AG04450 (cell line): ENCODE results near the gene ZMYND11. TPM values are rescaled to one million over a fixed set of nuclear protein-coding genes. Genes with fewer than 3 reads are reported as not detected.

Source experiments
- CTCF ChIA-PET: fragments of 300-600, 350-600 bp; formaldehyde crosslinking; extraction: SDS; loops from one replicate; lab custom pipeline; 2022; ENCODE audit warnings: antibody characterized with exemption, inconsistent platforms; lab: Charles Lee
- POLR2A ChIA-PET: fragments of 350-600 bp; formaldehyde crosslinking; extraction: SDS; loops from one replicate; lab custom pipeline; 2021; ENCODE audit warnings: antibody characterized with exemption, inconsistent platforms; lab: Yijun Ruan, JAX
- DNase-seq: peaks from one replicate; pipeline ENCODE4 v3.0.0-alpha.2; 2011; ENCODE audit warnings: low read depth, low spot score
- H3K27ac ChIP-seq: one replicate; pipeline ENCODE4 v1.5.1; 2012; ENCODE audit warnings: low read depth, low read length, control low read depth
- H3K27me3 ChIP-seq: one replicate; pipeline ENCODE4 v1.6.0; 2012; ENCODE audit warnings: low read length; ENCODE audit not compliant: control insufficient read depth, insufficient read depth
- H3K4me3 ChIP-seq: 2 replicates; pipeline ENCODE4 v1.5.1; 2011; ENCODE audit warnings: mild to moderate bottlenecking, low read depth, low read length, control low read depth
- H3K9me3 ChIP-seq: 2 replicates; pipeline ENCODE4 v1.5.1; 2012; ENCODE audit warnings: low read length; ENCODE audit not compliant: control insufficient read depth, insufficient read depth
- polyA plus RNA-seq: library from polyadenylated mRNA; depleted of rRNA; stranded (reverse); fragments of >200 nt; gene quantifications from 2 replicates; pipeline ENCODE4 v1.2.3, GENCODE V29; 2011
- TF ChIP-seq, protein P1 (sequence below): IDR thresholded peaks from 2 replicates; pipeline ENCODE4 v1.5.1; 2011; ENCODE audit warnings: low read depth, low read length, control low read depth, inconsistent platforms

The ZMYND11 gene
- polyA plus RNA-seq, 1 experiment, result 76.0 TPM

DNA sequence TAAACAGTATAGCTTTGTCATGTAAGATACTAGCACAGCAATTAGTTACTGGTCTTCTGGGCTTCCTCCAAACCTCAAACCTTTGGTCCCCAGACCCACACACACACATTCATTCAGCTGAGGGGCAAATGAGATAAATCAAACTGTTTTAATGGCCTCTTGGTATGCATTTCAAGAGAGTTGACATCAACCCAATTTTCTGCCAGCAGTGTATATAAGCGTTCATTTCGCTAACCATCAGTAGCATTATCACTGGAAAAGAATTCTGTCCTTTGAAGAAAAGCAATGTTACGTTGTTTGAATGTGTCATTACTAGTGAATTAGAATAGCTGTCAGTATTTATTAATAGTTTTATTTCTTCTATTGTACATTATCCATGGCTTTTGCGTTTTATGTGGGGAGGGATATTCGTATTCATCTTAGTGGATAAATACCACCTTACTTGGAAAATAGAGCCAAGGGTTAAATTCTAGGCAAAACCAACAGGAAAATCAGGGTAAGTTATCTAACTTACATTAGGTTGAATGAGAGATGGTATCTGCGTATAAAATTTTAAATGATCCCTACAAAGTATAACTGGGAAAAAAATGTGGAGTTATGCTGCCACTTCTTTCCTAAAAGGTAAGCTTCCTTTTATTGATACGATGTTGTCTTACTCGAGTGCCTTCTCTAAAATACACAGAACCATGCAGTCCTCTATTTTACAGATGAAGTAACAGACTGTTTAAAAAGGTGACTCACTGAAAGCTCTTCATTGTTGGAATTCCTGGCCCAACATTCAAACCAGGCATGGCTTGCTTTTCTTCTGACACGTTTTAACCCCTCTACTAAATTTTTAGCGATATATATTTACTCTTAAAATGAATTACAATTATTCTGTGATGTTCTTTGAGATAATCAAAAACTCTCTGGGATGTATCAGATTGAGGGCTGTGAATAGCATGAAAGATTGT, 2.0 kb upstream of the ZMYND11 start:
- POLR2A ChIA-PET, result no interaction called here
- DNase-seq, result no peak
- Histone ChIP-seq H3K9me3 (no peaks in the 10 kb centered on the region; the same call in 1 of the 2 replicates), H3K4me3 (peak overlapping the region; percentile 89), H3K27ac (no peak overlapping the region), H3K27me3 (no peaks in the 10 kb centered on the region)
- TF ChIP-seq, protein P1, sequence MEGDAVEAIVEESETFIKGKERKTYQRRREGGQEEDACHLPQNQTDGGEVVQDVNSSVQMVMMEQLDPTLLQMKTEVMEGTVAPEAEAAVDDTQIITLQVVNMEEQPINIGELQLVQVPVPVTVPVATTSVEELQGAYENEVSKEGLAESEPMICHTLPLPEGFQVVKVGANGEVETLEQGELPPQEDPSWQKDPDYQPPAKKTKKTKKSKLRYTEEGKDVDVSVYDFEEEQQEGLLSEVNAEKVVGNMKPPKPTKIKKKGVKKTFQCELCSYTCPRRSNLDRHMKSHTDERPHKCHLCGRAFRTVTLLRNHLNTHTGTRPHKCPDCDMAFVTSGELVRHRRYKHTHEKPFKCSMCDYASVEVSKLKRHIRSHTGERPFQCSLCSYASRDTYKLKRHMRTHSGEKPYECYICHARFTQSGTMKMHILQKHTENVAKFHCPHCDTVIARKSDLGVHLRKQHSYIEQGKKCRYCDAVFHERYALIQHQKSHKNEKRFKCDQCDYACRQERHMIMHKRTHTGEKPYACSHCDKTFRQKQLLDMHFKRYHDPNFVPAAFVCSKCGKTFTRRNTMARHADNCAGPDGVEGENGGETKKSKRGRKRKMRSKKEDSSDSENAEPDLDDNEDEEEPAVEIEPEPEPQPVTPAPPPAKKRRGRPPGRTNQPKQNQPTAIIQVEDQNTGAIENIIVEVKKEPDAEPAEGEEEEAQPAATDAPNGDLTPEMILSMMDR, result no peak
- CTCF ChIA-PET, result interaction anchor here (1.4 kb wide), 1 partner anchor 57 kb away, joined by 4 read pairs; no protein-coding TSS in a partner anchor

DNA sequence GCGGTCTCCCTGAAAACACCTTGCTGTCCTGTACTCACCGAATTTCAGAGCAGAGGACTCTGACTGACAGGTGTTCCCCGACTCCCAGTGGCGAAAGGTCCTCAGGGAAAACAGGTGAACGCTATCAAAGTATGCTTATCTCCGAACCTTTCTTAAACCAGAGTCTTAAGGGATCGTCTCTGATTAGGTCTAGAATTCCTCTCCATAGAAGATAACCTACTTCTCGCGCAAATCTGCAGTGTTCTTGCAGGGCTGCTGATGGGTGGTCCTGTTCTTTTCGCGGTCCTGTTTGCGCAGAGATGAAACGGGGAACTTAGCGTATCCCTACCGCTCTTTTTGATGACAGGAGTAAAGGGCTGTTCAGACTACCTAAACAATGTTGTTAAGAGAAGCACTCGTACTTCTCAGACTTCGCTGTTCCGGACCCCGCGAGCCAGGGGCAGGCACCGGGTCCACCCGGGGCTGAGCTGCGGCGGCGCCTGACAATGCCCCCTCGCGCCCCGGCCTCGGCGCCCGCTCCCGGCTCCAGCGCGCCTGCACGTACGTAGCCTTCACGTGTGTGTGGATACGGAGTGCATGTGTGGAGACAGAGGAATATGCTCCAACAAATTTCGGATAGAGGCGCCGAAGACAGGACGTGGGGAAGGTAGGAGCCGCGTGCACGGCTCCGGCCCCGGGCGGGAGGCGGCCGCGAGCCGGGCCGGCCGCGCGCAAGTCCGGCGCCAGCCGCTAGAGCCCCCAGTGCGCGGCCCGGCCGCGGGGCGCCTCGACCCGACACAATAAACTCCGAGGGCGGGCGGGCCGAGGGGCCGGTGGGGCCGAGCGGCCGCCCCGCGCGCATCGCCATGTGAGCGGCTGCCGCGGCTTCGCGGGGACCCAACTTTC, 766 bp upstream of the ZMYND11 start:
- Histone ChIP-seq H3K9me3 (no peaks in the 10 kb centered on the region; the same call in 1 of the 2 replicates), H3K4me3 (peak overlapping the region; percentile 89), H3K27me3 (no peaks in the 10 kb centered on the region), H3K27ac (peak overlapping the region; percentile 34)
- ChIA-PET POLR2A (no interaction called here), CTCF (interaction anchor here (1.4 kb wide), 1 partner anchor 58 kb away, joined by 4 read pairs; no protein-coding TSS in a partner anchor)
- DNase-seq, result no peak
- TF ChIP-seq, protein P1, result no peak

DNA sequence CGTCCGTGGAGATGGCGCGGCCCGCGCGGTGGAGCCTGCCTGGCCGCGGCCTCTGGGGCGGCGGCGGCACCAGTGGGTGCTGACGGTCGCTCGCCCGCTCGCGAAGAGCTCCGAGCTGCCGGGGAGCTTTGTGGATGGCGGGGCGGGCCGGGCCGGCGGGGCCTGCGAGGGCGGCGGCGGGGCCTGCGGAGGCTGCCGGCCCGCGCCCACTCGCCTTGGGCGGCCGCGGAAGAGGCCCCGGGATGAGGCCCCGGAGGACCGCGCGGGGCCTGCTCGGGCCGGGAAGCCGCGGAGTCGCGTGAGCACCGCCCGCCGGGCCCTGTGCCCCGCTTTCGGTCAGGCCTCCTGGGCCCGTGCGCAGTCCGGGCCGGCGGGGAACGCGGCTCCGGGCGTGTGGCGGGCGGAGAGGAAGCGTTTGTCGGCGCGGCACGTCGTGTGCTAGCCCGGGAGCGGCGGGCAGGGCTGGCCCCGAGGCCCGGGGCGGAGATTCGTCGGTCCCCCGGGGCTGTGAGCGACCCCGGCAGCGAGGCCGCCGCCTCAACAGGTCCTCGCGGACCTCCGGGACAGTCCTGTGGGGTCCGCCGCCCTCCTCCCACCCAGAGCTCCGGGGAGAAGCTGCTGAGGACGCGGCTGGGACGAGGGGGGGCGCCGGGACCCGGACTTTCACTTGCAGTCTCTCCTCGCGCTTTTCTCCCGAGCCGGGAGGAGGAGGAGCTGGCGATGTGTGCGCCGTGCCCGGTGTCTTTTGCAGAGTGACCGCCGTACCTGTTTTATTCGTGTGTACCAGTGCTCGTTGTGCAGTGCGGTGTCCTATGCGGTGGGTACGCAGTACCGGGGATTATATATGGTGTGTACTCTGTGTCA, 578 bp downstream of the ZMYND11 start:
- TF ChIP-seq, protein P1, result no peak
- ChIA-PET POLR2A (interaction anchor here (0.8 kb wide), 1 partner anchor 113 kb away, joined by 3 read pairs; no protein-coding TSS in a partner anchor), CTCF (no interaction called here)
- Histone ChIP-seq H3K27me3 (no peaks in the 10 kb centered on the region), H3K9me3 (no peaks in the 10 kb centered on the region; the same call in 1 of the 2 replicates), H3K27ac (peak overlapping the region; percentile 54), H3K4me3 (peak overlapping the region; percentile 89)
- DNase-seq, result no peak

DNA sequence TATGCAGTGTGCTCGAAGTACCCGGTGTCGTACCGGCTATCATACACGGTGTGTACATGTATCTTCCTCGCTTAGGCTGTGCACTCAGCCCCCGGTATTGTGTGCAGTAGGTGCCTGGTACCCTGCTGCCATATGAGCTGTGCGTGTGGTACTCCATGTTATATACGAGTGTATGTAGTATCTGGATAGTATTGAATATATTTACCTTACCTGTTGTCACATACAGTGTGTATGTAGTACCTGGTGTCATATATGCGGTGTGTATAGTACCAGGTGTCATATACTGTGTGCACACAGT, 1.2 kb downstream of the ZMYND11 start:
- POLR2A ChIA-PET, result interaction anchor here (0.8 kb wide), 1 partner anchor 113 kb away, joined by 3 read pairs; no protein-coding TSS in a partner anchor
- CTCF ChIA-PET, result no interaction called here
- no peaks in the 10 kb centered on the region for H3K27me3 ChIP-seq
- no peaks in the 10 kb centered on the region; the same call in 1 of the 2 replicates for H3K9me3 ChIP-seq
- DNase-seq, result no peak
- peak overlapping the region; percentile 89 for H3K4me3 ChIP-seq
- H3K27ac ChIP-seq, result peak overlapping the region; percentile 54
- TF ChIP-seq, protein P1, result no peak
